ENCODE measurements around the gene HLA-C.
"Not testable (repeated sequence)": the region's sequence is repeated elsewhere in the genome, so short reads cannot be mapped to it uniquely, and the experiment has no call there.

The HLA-C gene

DNA sequence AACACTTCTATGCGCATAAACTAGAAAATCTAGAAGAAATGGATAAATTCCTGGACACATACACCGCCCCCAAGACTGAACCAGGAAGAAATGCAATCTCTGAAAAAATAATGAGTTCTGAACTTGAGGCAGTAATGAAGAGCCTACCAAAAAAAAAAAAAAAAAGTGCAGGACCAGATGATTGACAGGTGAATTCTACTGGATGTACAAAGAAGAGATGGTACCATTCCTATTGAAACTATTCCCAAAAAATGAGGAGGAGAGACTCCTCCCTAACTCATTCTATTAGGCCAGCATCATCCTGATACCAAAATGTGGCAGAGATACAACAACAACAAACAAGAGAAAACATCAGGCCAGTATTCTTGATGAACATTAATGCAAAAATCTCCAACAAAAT lies 22.7 kb downstream of the HLA-C start:
- H3K4me1 Mint-ChIP-seq: peaks cover 15% of the 10 kb centered on the region
- no peaks in the 10 kb centered on the region for H3K27me3 Mint-ChIP-seq
- H3K9me3 Mint-ChIP-seq: peaks cover 20% of the 10 kb centered on the region
- H3K27ac Mint-ChIP-seq: no peak overlapping the region
- no peak overlapping the region for H3K4me3 Mint-ChIP-seq
- H3K36me3 Mint-ChIP-seq: peaks cover 8% of the 10 kb centered on the region

GRCh38 chr6:31247813-31248212 lies 24.1 kb downstream of the HLA-C start:
- Mint-ChIP-seq H3K27me3 (peaks cover 1% of the 10 kb centered on the region), H3K27ac (no peak overlapping the region), H3K4me1 (peaks cover 12% of the 10 kb centered on the region), H3K9me3 (peaks cover 20% of the 10 kb centered on the region), H3K4me3 (no peak overlapping the region), H3K36me3 (peaks cover 8% of the 10 kb centered on the region)

DNA sequence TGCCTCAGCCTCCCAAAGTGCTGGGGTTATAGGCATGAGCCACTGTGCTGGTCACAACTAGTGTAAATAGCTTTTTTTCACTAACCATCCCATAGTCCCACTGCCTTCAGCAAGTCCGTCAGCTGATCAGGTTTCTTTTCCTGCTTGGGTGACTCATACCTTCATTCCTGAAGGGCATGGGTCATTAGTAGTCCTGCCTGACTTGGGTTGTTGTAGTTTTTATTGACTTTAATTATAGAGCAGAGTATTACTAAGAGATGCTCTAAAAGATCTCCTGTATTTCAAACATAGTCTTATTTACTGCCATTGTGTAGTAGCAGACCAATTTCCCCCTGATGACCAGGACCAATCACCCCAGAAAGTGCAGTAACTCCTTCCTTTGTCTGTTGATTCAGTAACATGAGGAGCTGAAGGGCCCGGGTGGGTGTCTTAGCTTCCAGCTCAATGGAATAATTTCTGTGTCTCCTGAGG lies 25.8 kb downstream of the HLA-C start:
- H3K36me3 Mint-ChIP-seq: peaks cover 8% of the 10 kb centered on the region
- H3K9me3 Mint-ChIP-seq: peaks cover 20% of the 10 kb centered on the region
- peaks cover 2% of the 10 kb centered on the region for H3K27me3 Mint-ChIP-seq
- H3K4me1 Mint-ChIP-seq: no peaks in the 10 kb centered on the region
- H3K27ac Mint-ChIP-seq: no peak overlapping the region
- no peak overlapping the region for H3K4me3 Mint-ChIP-seq

DNA sequence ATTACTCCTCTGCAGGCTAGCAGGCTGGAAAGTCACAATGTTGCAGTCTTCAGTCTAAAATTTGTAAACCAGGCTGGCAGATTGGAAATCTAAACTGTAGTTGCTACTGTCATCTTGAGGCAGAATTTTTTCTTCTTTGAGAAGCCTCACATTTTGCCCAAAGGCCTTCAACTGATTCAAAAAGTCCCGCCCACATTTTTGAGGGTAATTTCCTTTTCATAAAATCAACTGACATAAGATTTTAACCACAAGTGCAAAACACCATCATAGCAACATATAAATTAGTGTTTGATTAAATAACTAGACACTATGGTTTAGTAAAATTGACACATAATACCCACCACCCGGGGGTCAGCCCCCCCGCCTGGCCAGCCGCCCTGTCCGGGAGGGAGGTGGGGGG lies 28.4 kb downstream of the HLA-C start:
- no peaks in the 10 kb centered on the region for H3K4me1 Mint-ChIP-seq
- H3K27me3 Mint-ChIP-seq: peaks cover 2% of the 10 kb centered on the region
- no peak overlapping the region for H3K4me3 Mint-ChIP-seq
- H3K27ac Mint-ChIP-seq: no peak overlapping the region
- H3K9me3 Mint-ChIP-seq: peaks cover 15% of the 10 kb centered on the region
- H3K36me3 Mint-ChIP-seq: peaks cover 8% of the 10 kb centered on the region

DNA sequence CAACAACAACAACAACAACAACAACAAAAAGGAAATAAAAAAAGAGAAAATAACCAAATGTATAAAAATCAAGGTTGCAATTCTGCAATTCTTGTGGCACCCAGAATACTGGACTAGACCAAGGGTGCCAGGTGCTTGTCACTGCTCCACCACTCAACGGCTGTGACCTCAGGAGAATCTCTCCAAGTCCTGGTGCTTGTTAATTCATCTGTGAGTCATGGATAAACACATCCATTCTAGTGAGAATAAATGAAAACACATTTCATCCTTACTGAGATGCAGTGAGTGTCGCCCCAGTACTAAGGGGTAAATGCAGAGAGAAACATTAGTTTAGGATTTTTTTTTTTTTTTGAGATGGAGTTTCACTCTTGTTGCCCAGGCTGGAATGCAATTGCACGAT lies 32.0 kb downstream of the HLA-C start:
- Mint-ChIP-seq H3K27me3 (peaks cover 2% of the 10 kb centered on the region), H3K36me3 (no peaks in the 10 kb centered on the region), H3K9me3 (no peaks in the 10 kb centered on the region), H3K27ac (no peak overlapping the region), H3K4me1 (no peaks in the 10 kb centered on the region), H3K4me3 (no peak overlapping the region)

- H3K36me3 Mint-ChIP-seq, H3K4me3 Mint-ChIP-seq, H3K4me1 Mint-ChIP-seq, H3K9me3 Mint-ChIP-seq, H3K27me3 Mint-ChIP-seq, H3K27ac Mint-ChIP-seq: not testable (repeated sequence)
Measured at GRCh38 chr6:31234101-31234500, 37.8 kb downstream of the HLA-C start.

GRCh38 chr6:31228476-31228875 lies 43.4 kb downstream of the HLA-C start:
- Mint-ChIP-seq H3K9me3 (no peaks in the 10 kb centered on the region), H3K27me3 (no peaks in the 10 kb centered on the region), H3K4me1 (no peaks in the 10 kb centered on the region), H3K36me3 (no peaks in the 10 kb centered on the region), H3K4me3 (no peak overlapping the region), H3K27ac (no peak overlapping the region)

DNA sequence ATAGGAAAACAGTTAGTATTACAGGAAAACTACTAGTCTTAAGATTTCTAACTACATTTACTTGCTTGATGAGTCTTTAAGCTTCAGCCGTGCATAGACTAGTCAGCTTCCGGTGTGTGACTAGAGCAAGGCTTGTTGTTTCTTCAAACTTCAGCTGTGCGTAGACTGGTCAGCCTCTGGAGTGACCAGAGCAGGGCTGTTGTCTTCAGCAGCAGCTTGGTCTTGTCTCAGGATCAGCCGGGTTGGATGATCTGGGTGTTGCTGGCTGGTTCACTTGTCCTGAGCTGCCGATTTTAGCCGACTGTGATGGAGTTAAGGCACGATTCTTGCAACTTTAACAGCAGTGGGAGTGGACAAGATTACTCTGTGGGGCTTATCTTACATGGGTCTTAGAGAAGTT lies 44.7 kb downstream of the HLA-C start:
- Mint-ChIP-seq H3K36me3 (no peaks in the 10 kb centered on the region), H3K27ac (no peak overlapping the region), H3K27me3 (no peaks in the 10 kb centered on the region), H3K4me1 (no peaks in the 10 kb centered on the region), H3K4me3 (no peak overlapping the region), H3K9me3 (no peaks in the 10 kb centered on the region)

- Mint-ChIP-seq H3K27me3 (no peaks in the 10 kb centered on the region), H3K4me3 (no peak overlapping the region), H3K36me3 (no peaks in the 10 kb centered on the region), H3K9me3 (no peaks in the 10 kb centered on the region), H3K27ac (no peak overlapping the region), H3K4me1 (no peaks in the 10 kb centered on the region)
Measured at GRCh38 chr6:31225735-31226134, 46.2 kb downstream of the HLA-C start.

DNA sequence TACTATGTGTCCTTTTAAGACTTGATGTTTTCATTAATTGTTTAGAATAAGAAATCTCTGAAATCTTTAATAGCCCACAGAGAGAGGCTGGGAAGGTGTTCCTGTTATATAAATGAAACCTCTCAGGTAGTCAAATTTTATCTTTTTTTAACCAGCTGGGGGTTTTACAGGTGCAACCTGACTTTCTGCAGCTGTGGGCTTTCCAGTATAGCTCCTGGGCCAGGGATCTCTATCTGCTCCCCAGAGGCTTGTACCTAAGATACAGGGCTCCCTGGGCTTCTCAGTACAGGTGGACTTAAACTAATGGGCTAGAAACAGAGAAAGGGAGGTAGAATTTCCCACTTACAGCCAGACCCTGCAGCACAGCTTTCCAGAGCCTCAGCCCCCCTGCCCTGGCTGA lies 49.4 kb downstream of the HLA-C start:
- H3K4me3 Mint-ChIP-seq: no peak overlapping the region
- H3K27ac Mint-ChIP-seq: no peak overlapping the region
- no peaks in the 10 kb centered on the region for H3K27me3 Mint-ChIP-seq
- H3K9me3 Mint-ChIP-seq: no peaks in the 10 kb centered on the region
- H3K4me1 Mint-ChIP-seq: no peaks in the 10 kb centered on the region
- no peaks in the 10 kb centered on the region for H3K36me3 Mint-ChIP-seq
